ENCODE data around the gene NUSAP1. TPM values are rescaled to one million over a fixed set of nuclear protein-coding genes. Genes with fewer than 3 reads are reported as not detected.

NUSAP1 gene
- total RNA-seq, 8 experiments from 2014 or later: 1.7 to 140 (median 7.3) TPM

GRCh38 chr15:41429003-41429890, 96.6 kb downstream of the NUSAP1 start:
- no peak for ATAC-seq (replicated peaks in 6 of 8)
- H3K4me1 ChIP-seq (replicated peaks in 1 of 2): no peaks in the 10 kb centered on the region
- no peak overlapping the region for H3K27ac ChIP-seq
- 84 to 100% (median 93%) methylated on average over 3 to 9 of the region's 10 CpGs; no CpG with 5 or more reads in 1 of the 10 experiments for WGBS, 10 experiments
- H3K4me3 ChIP-seq: no peak overlapping the region
- in situ Hi-C loops (cut with MboI; ENCODE audit: low pct_unique_long_range_greater_than_20kb in 2 of 9, low sequenced_read_pairs in 9 of 9, unreplicated experiment in 9 of 9): no loop called here

Other genes with a start within 250 kb of the NUSAP1 start
- 10 to 100 TPM in 7 of 8 experiments, 1 to 10 TPM in 1; 8.0 to 25.8 (median 11.9) TPM for gene INO80, start 216.6 kb upstream of the NUSAP1 start, total RNA-seq
- gene EXD1, start 102.1 kb upstream of the NUSAP1 start, total RNA-seq: 1 to 10 TPM in 1 of 8 experiments, under 1 TPM in 6, not detected in 1; 0.09 to 1.3 (median 0.17) TPM
- 10 to 100 TPM; 32.1 to 98.9 (median 50.3) TPM for gene CHP1, start 101.6 kb upstream of the NUSAP1 start, total RNA-seq
- 10 to 100 TPM in 2 of 8 experiments, 1 to 10 TPM in 2, under 1 TPM in 4; 0.78 to 12.9 (median 1.0) TPM for gene OIP5, start 290 bp upstream of the NUSAP1 start, total RNA-seq
- gene NDUFAF1, start 69.6 kb downstream of the NUSAP1 start, total RNA-seq: 10 to 100 TPM; 18.0 to 31.7 (median 24.0) TPM
- 10 to 100 TPM; 24.0 to 44.8 (median 35.9) TPM for gene RTF1, start 84.2 kb downstream of the NUSAP1 start, total RNA-seq
- 1 to 10 TPM in 4 of 8 experiments, under 1 TPM in 4; 0.36 to 1.6 (median 1.1) TPM for gene ITPKA, start 161.0 kb downstream of the NUSAP1 start, total RNA-seq
- gene LTK, start 180.9 kb downstream of the NUSAP1 start, total RNA-seq: 1 to 10 TPM in 1 of 8 experiments, under 1 TPM in 6, not detected in 1; 0.05 to 3.3 (median 0.29) TPM
- gene RPAP1, start 211.4 kb downstream of the NUSAP1 start, total RNA-seq: 10 to 100 TPM; 11.3 to 33.6 (median 15.3) TPM
- 10 to 100 TPM; 11.8 to 33.2 (median 15.7) TPM for gene TYRO3, start 226.3 kb downstream of the NUSAP1 start, total RNA-seq

Data from motor neuron (in vitro differentiated cells).